ENCODE results near the gene ATP8A2.

GRCh38 chr13:26047040-26047439, 675.3 kb downstream of the ATP8A2 start:
- TF ChIP-seq CTCF (IDR thresholded peaks at IDR 0.05), result no peak
- TF ChIP-seq POLR2A (IDR thresholded peaks at IDR 0.05), result no peak
- TF ChIP-seq POLR2AphosphoS5 (IDR thresholded peaks at IDR 0.05), result no peak
